GM21576 (cell line): ENCODE data around the gene KLF5.
"Not testable (repeated sequence)": the region's sequence is repeated elsewhere in the genome, so short reads cannot be mapped to it uniquely, and the experiment has no call there.

Experiments used
- ATAC-seq: cut with Tn5 transposase; IDR thresholded peaks from one replicate; pipeline ENCODE4 v1.9.1; 2021; ENCODE audit warnings: mild to moderate bottlenecking, moderate library complexity; ENCODE audit not compliant: unreplicated experiment

Gene KLF5

GRCh38 chr13:73082895-73083294 is 24.1 kb downstream of the KLF5 start:
- no peak for ATAC-seq

- no peak for ATAC-seq
These were observed 29.6 kb downstream of the KLF5 start for GRCh38 chr13:73088332-73088935.

- ATAC-seq = no peak
These were observed 30.4 kb downstream of the KLF5 start for GRCh38 chr13:73089213-73089612.

GRCh38 chr13:73090116-73090822 is 31.5 kb downstream of the KLF5 start:
- ATAC-seq = no peak

- ATAC-seq = no peak
These were observed 32.0 kb downstream of the KLF5 start for GRCh38 chr13:73090823-73091187.

- no peak for ATAC-seq
These were observed 34.0 kb downstream of the KLF5 start for GRCh38 chr13:73092829-73093228.

GRCh38 chr13:73096173-73096572 is 37.4 kb downstream of the KLF5 start:
- ATAC-seq = no peak

- no peak for ATAC-seq
These were observed 37.8 kb downstream of the KLF5 start for GRCh38 chr13:73096638-73097037.

- ATAC-seq = not testable (repeated sequence)
These were observed 42.0 kb downstream of the KLF5 start for GRCh38 chr13:73100781-73101180.

GRCh38 chr13:73101351-73102007 is 42.7 kb downstream of the KLF5 start:
- no peak for ATAC-seq

- ATAC-seq = no peak
These were observed 44.4 kb downstream of the KLF5 start for GRCh38 chr13:73103238-73103637.

GRCh38 chr13:73106513-73107178 is 47.8 kb downstream of the KLF5 start:
- no peak for ATAC-seq

GRCh38 chr13:73107481-73107880 is 48.7 kb downstream of the KLF5 start:
- ATAC-seq = no peak

GRCh38 chr13:73107970-73108369 is 49.2 kb downstream of the KLF5 start:
- no peak for ATAC-seq

- ATAC-seq = no peak
These were observed 50.6 kb downstream of the KLF5 start for GRCh38 chr13:73109288-73109899.

GRCh38 chr13:73109969-73110368 is 51.2 kb downstream of the KLF5 start:
- no peak for ATAC-seq

GRCh38 chr13:73110814-73111213 is 52.0 kb downstream of the KLF5 start:
- no peak for ATAC-seq

- no peak for ATAC-seq
These were observed 52.5 kb downstream of the KLF5 start for GRCh38 chr13:73111331-73111730.

GRCh38 chr13:73119612-73120011 is 60.8 kb downstream of the KLF5 start:
- ATAC-seq = no peak
